NCI-H187 treated with DMSO at 0.1 percent for 48 hours (cell line): ENCODE results near the gene ELMO1.

Experiments
- DNase-seq: peaks from one replicate; lab custom pipeline; 2025; lab: John Stamatoyannopoulos, UW

The ELMO1 gene

DNA sequence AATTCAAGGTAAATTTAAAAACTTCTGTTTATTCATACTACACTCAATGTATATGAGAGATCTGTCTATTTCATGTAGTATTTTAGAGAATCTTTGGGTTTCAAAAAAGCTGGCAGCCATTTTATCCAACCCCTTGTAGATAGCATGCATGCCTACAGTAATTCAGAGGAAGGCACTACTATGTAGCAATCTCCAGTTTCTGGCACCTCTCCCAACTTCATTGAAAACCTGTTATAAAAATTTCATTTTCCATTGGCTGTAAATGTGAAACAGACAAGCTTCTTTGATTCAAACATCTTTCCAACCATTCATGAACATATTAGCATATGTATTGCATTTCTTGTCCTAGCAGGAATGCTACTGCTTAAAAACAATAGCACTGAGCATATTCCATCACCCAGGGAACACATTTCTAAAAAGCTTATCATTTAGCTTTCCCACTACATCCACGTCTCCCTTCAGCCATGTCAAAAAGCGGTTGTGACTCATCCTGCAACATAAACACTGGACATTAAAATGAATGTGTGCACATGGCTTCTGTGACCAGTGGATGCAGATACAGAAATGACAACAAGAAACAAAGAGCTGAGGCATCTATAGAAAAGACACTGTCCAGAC lies 393.9 kb downstream of the ELMO1 start:
- DNase-seq, result no peak

DNA sequence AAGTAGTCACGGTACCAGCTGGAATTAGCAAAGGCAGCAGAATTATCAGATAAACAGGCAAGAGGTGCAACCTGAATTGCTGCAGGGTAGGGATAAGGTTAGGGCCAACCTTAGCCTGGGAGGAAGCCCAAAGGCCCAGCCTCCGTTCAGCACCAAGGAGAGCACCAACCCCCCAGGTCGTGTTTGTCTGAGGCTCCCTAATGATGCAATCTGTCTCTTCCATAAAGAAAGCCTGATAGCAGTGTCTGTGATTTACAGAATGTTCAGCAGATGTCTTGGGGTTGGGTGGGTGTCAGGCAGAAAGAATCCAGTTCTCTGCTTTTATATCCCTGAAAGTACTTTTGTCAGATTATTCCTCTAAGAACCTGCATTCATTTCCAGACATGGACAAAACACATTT lies 396.0 kb downstream of the ELMO1 start:
- DNase-seq, result no peak

GRCh38 chr7:37050801-37051200 lies 397.9 kb downstream of the ELMO1 start:
- DNase-seq, result no peak

DNA sequence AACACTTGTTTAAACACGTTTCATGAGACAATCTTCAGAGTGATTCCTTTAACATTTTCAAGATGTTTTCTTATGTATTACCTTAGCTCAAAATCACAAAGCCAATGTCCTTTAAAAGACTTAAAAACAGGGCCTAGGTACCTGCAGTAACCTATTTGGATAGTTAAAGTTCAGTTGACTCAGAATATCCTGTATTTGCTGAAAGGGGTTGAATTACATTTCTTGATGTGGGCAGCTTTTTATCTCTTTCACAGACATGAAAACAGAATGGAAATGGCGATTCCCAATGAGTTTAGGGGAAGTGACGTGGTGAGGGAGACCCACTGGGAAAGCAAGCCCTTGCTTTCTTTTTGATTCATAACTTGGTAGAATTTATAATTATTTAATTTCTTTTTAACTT lies 400.0 kb downstream of the ELMO1 start:
- no peak for DNase-seq

DNA sequence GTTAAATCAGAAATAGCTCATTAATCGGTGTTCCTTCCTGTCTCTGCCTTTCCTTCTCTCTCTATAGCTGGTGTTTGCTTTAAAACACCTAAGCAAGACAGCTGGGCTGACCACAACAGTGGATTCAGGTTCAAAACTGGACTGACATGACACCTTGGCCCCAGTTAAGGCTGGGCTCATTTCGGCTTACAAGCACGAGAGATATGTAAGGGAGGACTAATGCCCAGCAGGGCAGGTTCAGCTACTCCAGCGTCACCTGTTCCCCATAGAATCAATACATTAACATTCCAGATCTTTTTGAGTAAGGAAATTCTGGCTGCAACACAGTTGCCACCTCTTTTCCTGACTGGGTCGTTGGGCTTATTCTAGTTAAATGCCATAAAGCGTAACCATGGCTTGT lies 401.4 kb downstream of the ELMO1 start:
- DNase-seq, result no peak

GRCh38 chr7:37046531-37047079 lies 402.1 kb downstream of the ELMO1 start:
- DNase-seq, result no peak

- no peak for DNase-seq
These were observed 402.9 kb downstream of the ELMO1 start for GRCh38 chr7:37045681-37046179.

DNA sequence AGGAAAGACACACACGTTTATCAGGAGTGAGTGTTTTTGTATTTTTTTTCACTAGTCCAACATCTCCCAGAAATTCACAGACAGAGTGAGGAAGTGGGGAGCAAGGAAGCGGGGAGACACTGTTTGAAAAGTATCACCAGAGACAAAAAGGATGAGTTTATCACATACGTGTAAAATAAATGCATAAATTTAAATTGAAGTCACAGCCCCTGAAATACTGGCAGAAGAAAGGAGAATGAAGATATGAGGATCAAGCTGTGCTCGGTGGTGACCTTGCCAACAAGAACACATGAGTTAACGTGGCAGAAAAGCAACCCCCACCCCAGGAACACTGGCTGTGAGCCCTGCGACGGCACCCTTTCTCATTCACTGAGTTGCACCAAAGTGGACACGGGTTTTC lies 407.2 kb downstream of the ELMO1 start:
- DNase-seq, result no peak

DNA sequence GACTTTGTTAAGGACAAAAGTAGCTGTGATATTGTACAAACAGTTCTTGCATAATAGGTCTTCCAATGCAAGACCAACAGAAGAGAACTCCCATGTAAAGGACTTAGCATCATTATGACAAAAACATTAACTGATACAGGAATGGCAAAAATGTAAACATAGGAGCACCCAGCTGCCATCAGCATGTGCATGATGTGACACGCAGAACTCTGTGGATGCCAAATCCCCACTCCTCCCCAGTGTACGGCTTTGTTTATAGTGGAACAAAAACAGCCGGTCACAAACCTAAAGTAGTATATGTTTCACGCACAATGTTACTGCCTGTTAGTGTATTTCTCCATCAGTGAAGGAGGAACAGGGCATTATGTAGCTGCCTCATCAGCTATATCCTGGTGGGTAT lies 408.3 kb downstream of the ELMO1 start:
- no peak for DNase-seq

DNA sequence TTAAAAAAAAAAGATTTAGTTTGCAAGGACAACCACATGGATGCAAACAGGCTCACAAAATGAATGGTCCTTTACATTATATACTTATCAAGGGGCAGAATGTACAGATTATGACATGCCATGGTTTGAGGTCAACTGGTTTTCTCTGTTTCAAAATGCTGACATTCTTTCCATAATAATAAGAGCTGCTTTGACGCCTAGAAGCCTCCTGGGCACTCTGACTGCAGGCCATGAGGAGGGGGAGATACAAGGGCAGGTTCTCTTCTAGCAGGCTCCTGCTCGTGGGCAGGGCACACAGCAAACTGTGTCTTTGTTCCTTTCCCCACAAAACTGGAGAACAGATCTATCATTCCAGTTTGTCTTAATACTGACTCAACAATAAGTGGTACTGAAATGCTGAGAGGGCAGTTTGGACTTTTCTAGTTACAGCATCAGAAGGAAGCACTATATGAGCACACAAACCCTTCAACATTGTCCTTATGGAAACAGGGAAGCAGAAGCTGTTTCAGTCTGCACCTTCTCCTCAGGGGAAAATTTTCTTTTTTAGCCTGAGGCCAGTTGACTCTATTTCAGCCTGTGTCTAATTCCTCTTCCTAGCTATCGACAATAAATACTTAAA lies 409.4 kb downstream of the ELMO1 start:
- DNase-seq, result no peak

- no peak for DNase-seq
These were observed 410.0 kb downstream of the ELMO1 start for GRCh38 chr7:37038706-37039105.

- DNase-seq, result no peak
These were observed 411.4 kb downstream of the ELMO1 start for GRCh38 chr7:37037286-37037685.

DNA sequence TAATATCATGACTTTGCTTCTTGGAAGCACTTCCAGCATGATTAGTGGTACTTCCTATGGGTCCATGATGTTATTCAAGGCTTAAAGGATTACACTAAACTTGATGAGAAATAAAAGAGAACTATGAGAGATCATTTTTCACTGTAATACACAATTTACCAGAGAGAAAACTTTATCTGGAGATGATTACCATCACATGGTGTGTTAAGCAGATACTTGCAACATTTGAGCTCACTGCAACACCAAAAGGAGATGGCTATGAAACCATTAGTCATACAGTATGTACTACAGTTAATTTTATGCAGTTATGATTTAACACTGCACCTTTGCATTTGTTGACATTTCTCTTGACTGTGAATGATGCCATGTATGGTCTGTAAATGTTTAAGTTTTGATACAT lies 413.0 kb downstream of the ELMO1 start:
- DNase-seq, result no peak

DNA sequence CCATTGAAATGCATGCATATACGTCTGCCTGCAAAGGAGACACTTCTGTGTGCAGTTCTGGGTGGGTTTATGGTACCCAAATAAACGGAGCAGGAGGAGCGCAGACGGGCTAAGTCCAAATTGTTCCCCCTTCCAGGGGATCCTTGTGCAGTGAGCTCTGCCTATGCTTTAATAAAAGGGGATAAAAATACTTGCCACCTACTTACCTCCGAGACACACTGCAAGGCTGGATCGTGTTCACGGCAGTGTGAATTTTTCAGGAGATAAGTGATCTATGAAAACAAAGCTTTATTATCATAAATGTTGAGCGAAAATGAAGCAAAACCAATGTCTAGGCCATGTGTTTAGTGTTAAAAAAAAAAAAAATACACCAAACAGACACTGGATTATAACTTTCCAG lies 415.5 kb downstream of the ELMO1 start:
- DNase-seq, result no peak

- no peak for DNase-seq
These were observed 416.4 kb downstream of the ELMO1 start for GRCh38 chr7:37032258-37032601.

DNA sequence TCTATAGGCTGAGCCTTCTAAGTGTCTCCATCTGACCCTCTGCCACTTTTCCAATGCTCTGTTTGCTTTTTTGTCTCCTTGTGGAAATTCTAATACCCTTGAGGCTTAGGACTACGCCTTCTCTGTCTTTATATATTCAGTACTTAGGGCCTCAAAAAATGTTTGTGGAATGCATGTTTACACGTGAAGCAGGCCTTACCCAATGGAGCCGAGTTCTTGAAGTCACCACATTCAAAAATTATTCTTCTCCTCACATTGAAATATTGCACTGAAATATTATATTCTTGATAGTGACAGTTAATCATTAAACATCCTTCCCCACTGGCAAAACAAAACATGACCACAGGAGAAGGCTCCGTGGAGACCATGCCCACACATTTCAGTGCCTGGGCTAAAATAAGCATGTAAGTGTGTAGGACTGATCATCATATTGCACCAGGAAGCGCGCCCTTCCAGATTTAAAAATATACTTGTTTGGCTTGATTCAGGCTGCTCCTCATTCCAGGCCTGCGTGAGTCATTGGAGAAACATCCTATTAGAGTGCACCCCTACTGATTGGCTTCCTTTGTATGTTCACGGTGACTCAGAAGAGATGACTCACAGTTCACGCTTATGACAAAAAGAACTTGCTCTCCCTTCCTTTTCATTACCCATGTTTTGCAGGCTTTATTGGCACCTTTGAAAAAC lies 416.9 kb downstream of the ELMO1 start:
- no peak for DNase-seq

- DNase-seq, result no peak
These were observed 419.7 kb downstream of the ELMO1 start for GRCh38 chr7:37028909-37029440.

GRCh38 chr7:37027557-37028341 lies 420.9 kb downstream of the ELMO1 start:
- no peak for DNase-seq

DNA sequence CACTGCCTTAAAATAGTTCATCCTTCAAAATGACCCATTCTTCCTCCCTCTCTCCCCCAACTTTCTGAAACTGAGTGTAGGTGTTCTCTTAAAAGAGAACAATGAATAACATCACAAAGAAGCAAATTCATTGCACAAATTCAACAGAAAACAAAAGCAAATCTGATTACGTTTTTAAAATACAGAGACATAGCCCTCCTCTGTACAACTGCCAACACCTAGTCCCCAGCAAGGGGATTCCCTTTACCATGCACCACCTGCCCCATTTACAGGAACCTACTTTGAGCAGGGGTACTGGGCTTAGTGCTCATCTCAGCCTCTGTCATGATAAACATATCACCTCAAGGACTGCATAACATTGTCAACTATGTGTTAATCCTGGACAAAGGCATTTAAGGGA lies 421.6 kb downstream of the ELMO1 start:
- DNase-seq, result no peak

DNA sequence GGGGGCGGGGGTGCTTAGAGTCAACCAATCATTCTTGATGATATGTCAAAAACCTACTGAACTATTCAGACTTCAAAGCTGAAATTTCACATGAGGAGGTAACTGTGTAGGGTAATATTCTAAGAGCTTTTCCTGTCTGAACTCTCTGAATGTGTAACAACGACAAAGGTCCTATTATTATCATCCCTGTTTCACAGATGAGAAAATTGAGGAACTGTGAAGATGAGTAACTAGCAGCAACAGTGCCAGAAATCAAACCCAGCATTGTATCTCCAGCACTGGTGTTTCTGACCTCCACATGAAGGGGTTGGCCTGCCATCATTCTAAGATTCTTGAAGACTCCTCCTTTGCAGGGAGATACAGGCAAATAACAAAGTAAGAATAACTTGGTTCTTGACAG lies 429.7 kb downstream of the ELMO1 start:
- DNase-seq, result no peak

DNA sequence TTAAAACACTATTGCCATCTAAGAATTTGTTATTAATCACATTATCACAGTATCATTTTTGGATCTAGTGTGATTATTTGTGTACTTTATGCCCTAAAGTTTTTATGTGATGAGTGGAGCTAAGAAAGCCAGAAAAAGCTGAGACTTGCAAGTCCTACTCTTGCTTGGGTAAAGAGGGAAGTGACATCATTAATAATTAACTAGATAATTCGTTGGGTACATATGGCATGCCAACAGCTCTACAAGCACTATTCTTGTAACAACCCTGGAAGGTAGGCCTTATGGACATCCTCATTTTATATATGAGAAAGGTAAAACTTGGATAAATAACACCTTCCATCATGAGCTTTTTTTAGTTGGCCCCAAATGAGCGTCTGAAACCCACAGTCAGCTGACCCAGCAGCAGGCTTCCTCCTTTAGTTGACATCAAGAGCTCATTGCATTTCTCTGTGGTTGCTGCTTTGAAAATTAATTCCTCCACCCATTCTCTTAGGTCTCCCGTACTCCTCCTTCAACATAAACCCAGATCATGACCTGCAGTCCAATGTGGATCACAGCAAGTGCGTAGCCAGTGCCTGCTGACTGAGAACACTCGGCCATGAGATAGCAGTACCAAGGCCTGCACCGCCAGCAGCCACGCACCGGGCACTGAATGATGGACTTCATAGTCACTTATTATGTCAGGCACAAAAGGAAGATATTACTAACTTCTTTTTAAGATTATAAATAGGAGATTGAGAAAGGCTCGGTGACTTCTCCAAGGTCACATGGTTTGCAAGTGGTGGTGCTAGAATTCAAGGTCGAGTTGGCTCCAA lies 432.4 kb downstream of the ELMO1 start:
- no peak for DNase-seq
